ENCODE data around the gene RNF208. TPM values are rescaled to one million over a fixed set of nuclear protein-coding genes. Genes with fewer than 3 reads are reported as not detected.

RNF208 gene
- total and polyA plus RNA-seq, 9 of the 15 experiments (the other 6 are each of a cell fraction or from before 2014, with no cell fraction given), result 0.15 to 6.9 (median 0.50) TPM; not detected in 2

- Histone ChIP-seq H3K4me2 (ENCODE audit: insufficient read depth, low read length) (no peak within 1 kb of the TSS), H4K20me1 (replicated peaks; ENCODE audit: control insufficient read depth, insufficient read depth, low read length) (no peaks in the 10 kb centered on the region; the same call in 1 of the 2 replicates), H3K4me1 (replicated peaks in 1 of 2; ENCODE audit: control insufficient read depth in 2 of 2, insufficient read depth in 2 of 2, low read length in 2 of 2) (peaks cover 9 to 73% of the 10 kb centered on the region in 2 experiments), H2AFZ (ENCODE audit: low read depth, low read length) (no peak within 1 kb of the TSS), H3K27me3 (ENCODE audit: control insufficient read depth in 2 of 2, insufficient read depth in 2 of 2, low read length in 2 of 2) (no peaks in the 10 kb centered on the region), H3K9me1 (ENCODE audit: control insufficient read depth, insufficient read depth, low read length) (no peaks in the 10 kb centered on the region), H3K9ac (ENCODE audit: insufficient read depth in 1 of 2, low read depth in 2 of 2, low read length in 2 of 2) (peak within 1 kb of the TSS in 1 of 2 experiments; percentile 85; a peak in 2 of 4 replicates), H3K4me3 (no peak within 1 kb of the TSS), H3K9me3 (replicated peaks; ENCODE audit: control insufficient read depth, insufficient read depth, low read depth, low read length) (no peaks in the 10 kb centered on the region), H3K36me3 (ENCODE audit: control insufficient read depth, insufficient read depth, low read length) (peaks cover 1% of the 10 kb centered on the region; the same call in 1 of the 3 replicates), H3K79me2 (ENCODE audit: control insufficient read depth, insufficient read depth, low read length) (peaks cover 22% of the 10 kb centered on the region), H3K27ac (ENCODE audit: extremely low read depth, low read depth, low read length) (no peak within 1 kb of the TSS)
- intact Hi-C loops (cut with micrococcal nuclease) (no loop called here), in situ Hi-C loops (cut with MboI) (no loop called here)
- ChIA-PET POLR2A (interaction anchor here (8.3 kb wide), 1 partner anchor 8 kb away, joined by 221 read pairs; the partner anchor contains the start of gene TUBB4B), CTCF (ENCODE audit: low intra/inter-chr PET ratio) (no interaction called here)
- no peak for TF ChIP-seq ZNF589 (CRISPR knock-in tag; IDR thresholded peaks at IDR 0.05; ENCODE audit: low read depth)
- no peak for TF ChIP-seq ZNF408 (CRISPR knock-in tag; IDR thresholded peaks at IDR 0.05; ENCODE audit: low read depth)
- TF ChIP-seq PREB (CRISPR knock-in tag; IDR thresholded peaks at IDR 0.05), result no peak
- no peak for TF ChIP-seq CEBPB (tag; IDR thresholded peaks at IDR 0.05)
- TF ChIP-seq SFPQ (IDR thresholded peaks at IDR 0.05; ENCODE audit: low read depth, low read length), result no peak
- no peak for TF ChIP-seq AFF4 (CRISPR knock-in tag; IDR thresholded peaks at IDR 0.05)
- no peak for TF ChIP-seq NFRKB (IDR thresholded peaks at IDR 0.05; ENCODE audit: low read depth)
- DNase-seq (ENCODE audit: extremely low read depth in 1 of 4, low spot score in 3 of 4) (no peak), FAIRE-seq (no peak), ATAC-seq (no peak)
- BruUV-seq (replicated peaks), result no TSS peak
- 68% methylated on average over 4 of the region's 4 CpGs for WGBS (ENCODE audit: insufficient coverage, low coverage, missing lambda C conversion rate)
Observed at GRCh38 chr9:137251194-137251461, 29.1 kb upstream of the RNF208 start, which contains the start of gene STPG3. Gene STPG3 (plus strand): TSS chr9:137251286. CDS start chr9:137251287, 1 bp downstream.

Measured in K562 (cell line).